Astrocyte (in vitro differentiated cells and primary cell): ENCODE results near the gene FLYWCH1. TPM values are rescaled to one million over a fixed set of nuclear protein-coding genes. Genes with fewer than 3 reads are reported as not detected.

ENCODE experiments used
- DNase-seq: peaks from one replicate; pipeline ENCODE4 v3.0.0-alpha.2; 2010; ENCODE audit warnings: low read depth
- FAIRE-seq: peaks from 2 replicates; lab custom pipeline; 2011; peaks lifted over from hg19 to GRCh38; lab: Jason Lieb, UNC
- H2AFZ ChIP-seq: 2 replicates; pipeline ENCODE4 v1.6.0; 2012; ENCODE audit warnings: low read depth, low read length, inconsistent platforms
- H3K27ac ChIP-seq: 2 replicates; pipeline ENCODE4 v1.5.1; 2011; ENCODE audit warnings: low read depth, low read length, inconsistent platforms
- H3K27me3 ChIP-seq: 2 replicates; pipeline ENCODE4 v1.6.0; 2011; ENCODE audit warnings: low read length, inconsistent platforms; ENCODE audit not compliant: insufficient read depth
- H3K36me3 ChIP-seq: 2 replicates; pipeline ENCODE4 v1.5.1; 2011; ENCODE audit warnings: low read length, inconsistent platforms; ENCODE audit not compliant: insufficient read depth
- H3K4me1 ChIP-seq: 2 replicates; pipeline ENCODE4 v1.5.1; 2011; ENCODE audit warnings: low read length, inconsistent platforms; ENCODE audit not compliant: insufficient read depth
- H3K4me2 ChIP-seq: 2 replicates; pipeline ENCODE4 v1.6.0; 2012; ENCODE audit warnings: low read length, inconsistent platforms
- H3K4me3 ChIP-seq: 2 replicates; pipeline ENCODE4 v1.5.1; 2011; ENCODE audit warnings: low read depth, mild to moderate bottlenecking, low read length, inconsistent platforms; ENCODE audit not compliant: insufficient read depth
- H3K79me2 ChIP-seq: 2 replicates; pipeline ENCODE4 v1.6.0; 2012; ENCODE audit warnings: mild to moderate bottlenecking, low read length, inconsistent platforms; ENCODE audit not compliant: insufficient read depth
- H3K9ac ChIP-seq: 2 replicates; pipeline ENCODE4 v1.6.0; 2012; ENCODE audit warnings: mild to moderate bottlenecking, low read length, inconsistent platforms
- H3K9me3 ChIP-seq: 2 replicates; pipeline ENCODE4 v1.5.1; 2012; ENCODE audit warnings: low read depth, mild to moderate bottlenecking, low read length, inconsistent platforms; ENCODE audit not compliant: insufficient read depth
- H4K20me1 ChIP-seq: 2 replicates; pipeline ENCODE4 v1.6.0; 2012; ENCODE audit warnings: low read length, inconsistent platforms; ENCODE audit not compliant: insufficient read depth
- H3K27ac Mint-ChIP-seq: one replicate; pipeline ENCODE4 v1.8.0; 2021; ENCODE audit warnings: mild to moderate bottlenecking, mixed read lengths; ENCODE audit not compliant: unreplicated experiment
- H3K27me3 Mint-ChIP-seq: one replicate; pipeline ENCODE4 v1.8.0; 2021; ENCODE audit warnings: low read depth, mixed read lengths; ENCODE audit not compliant: unreplicated experiment
- H3K36me3 Mint-ChIP-seq: one replicate; pipeline ENCODE4 v1.8.0; 2021; ENCODE audit warnings: low read depth, mixed read lengths; ENCODE audit not compliant: unreplicated experiment
- H3K4me1 Mint-ChIP-seq: one replicate; pipeline ENCODE4 v1.8.0; 2021; ENCODE audit warnings: low read depth, mixed read lengths; ENCODE audit not compliant: unreplicated experiment
- H3K4me3 Mint-ChIP-seq: one replicate; pipeline ENCODE4 v1.8.0; 2021; ENCODE audit warnings: mild to moderate bottlenecking, moderate library complexity, mixed read lengths; ENCODE audit not compliant: unreplicated experiment
- H3K9me3 Mint-ChIP-seq: one replicate; pipeline ENCODE4 v1.8.0; 2021; ENCODE audit warnings: mild to moderate bottlenecking, mixed read lengths; ENCODE audit not compliant: unreplicated experiment
- EZH2 ChIP-seq: IDR thresholded peaks from 2 replicates; pipeline ENCODE4 v1.6.1; 2012; ENCODE audit warnings: mild to moderate bottlenecking, low read length, inconsistent platforms; ENCODE audit not compliant: insufficient read depth
- total RNA-seq: library from RNA; stranded (reverse); gene quantifications from 2 replicates; pipeline ENCODE4 v1.2.1, GENCODE V29; 2021
- TF ChIP-seq, protein P1 (sequence below): IDR thresholded peaks from 2 replicates; pipeline ENCODE4 v1.5.1; 2011; ENCODE audit warnings: low read depth, mild to moderate bottlenecking, inconsistent platforms, low read length, moderate library complexity; ENCODE audit not compliant: insufficient read depth

FLYWCH1 gene
- total RNA-seq, 1 donor from 2014 or later = 58.9 TPM

DNA sequence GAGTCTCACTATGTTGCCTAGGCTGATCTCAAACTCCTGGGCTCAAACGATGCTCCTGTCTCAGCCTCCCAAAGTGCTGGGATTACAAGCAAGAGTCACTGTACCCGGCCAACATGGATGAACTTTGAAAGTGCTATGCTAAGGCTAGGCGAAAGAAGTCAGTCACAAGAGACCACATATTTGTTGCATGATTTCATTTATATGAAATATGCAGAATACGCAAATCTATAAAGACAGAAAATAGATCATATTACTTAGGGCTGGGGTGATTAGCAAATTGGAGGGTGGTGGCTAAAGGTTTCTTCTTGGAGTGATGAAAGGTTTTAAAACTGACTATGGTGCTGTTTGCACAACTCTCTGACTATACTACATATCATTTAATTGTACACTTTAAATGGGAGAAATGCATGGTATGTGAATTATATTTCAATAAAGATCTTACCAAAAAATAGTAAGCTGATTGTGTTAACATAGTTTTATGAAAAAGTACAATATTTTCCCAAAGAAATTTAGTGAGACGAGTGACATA lies 1.2 kb upstream of the FLYWCH1 start:
- H3K36me3 Mint-ChIP-seq = peaks cover 3% of the 10 kb centered on the region
- no peak for DNase-seq
- peaks cover 26% of the 10 kb centered on the region for H3K4me1 Mint-ChIP-seq
- H3K27me3 ChIP-seq = no peaks in the 10 kb centered on the region
- TF ChIP-seq, protein P1, sequence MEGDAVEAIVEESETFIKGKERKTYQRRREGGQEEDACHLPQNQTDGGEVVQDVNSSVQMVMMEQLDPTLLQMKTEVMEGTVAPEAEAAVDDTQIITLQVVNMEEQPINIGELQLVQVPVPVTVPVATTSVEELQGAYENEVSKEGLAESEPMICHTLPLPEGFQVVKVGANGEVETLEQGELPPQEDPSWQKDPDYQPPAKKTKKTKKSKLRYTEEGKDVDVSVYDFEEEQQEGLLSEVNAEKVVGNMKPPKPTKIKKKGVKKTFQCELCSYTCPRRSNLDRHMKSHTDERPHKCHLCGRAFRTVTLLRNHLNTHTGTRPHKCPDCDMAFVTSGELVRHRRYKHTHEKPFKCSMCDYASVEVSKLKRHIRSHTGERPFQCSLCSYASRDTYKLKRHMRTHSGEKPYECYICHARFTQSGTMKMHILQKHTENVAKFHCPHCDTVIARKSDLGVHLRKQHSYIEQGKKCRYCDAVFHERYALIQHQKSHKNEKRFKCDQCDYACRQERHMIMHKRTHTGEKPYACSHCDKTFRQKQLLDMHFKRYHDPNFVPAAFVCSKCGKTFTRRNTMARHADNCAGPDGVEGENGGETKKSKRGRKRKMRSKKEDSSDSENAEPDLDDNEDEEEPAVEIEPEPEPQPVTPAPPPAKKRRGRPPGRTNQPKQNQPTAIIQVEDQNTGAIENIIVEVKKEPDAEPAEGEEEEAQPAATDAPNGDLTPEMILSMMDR = no peak
- no peak for TF ChIP-seq EZH2
- H3K4me3 Mint-ChIP-seq = peak overlapping the region; percentile 87
- H3K4me2 ChIP-seq = no peak overlapping the region
- FAIRE-seq = no peak
- H3K9me3 ChIP-seq = no peaks in the 10 kb centered on the region
- H3K27ac ChIP-seq = no peak overlapping the region
- peak overlapping the region; percentile 26 for H2AFZ ChIP-seq
- peaks cover 4% of the 10 kb centered on the region for H3K36me3 ChIP-seq
- H3K27me3 Mint-ChIP-seq = no peaks in the 10 kb centered on the region
- H3K79me2 ChIP-seq = peaks cover 22% of the 10 kb centered on the region
- H3K9ac ChIP-seq = no peak overlapping the region
- peaks cover 26% of the 10 kb centered on the region for H3K4me1 ChIP-seq
- peaks cover 15% of the 10 kb centered on the region for H4K20me1 ChIP-seq
- no peak overlapping the region for H3K27ac Mint-ChIP-seq
- no peaks in the 10 kb centered on the region for H3K9me3 Mint-ChIP-seq
- H3K4me3 ChIP-seq = no peak overlapping the region

DNA sequence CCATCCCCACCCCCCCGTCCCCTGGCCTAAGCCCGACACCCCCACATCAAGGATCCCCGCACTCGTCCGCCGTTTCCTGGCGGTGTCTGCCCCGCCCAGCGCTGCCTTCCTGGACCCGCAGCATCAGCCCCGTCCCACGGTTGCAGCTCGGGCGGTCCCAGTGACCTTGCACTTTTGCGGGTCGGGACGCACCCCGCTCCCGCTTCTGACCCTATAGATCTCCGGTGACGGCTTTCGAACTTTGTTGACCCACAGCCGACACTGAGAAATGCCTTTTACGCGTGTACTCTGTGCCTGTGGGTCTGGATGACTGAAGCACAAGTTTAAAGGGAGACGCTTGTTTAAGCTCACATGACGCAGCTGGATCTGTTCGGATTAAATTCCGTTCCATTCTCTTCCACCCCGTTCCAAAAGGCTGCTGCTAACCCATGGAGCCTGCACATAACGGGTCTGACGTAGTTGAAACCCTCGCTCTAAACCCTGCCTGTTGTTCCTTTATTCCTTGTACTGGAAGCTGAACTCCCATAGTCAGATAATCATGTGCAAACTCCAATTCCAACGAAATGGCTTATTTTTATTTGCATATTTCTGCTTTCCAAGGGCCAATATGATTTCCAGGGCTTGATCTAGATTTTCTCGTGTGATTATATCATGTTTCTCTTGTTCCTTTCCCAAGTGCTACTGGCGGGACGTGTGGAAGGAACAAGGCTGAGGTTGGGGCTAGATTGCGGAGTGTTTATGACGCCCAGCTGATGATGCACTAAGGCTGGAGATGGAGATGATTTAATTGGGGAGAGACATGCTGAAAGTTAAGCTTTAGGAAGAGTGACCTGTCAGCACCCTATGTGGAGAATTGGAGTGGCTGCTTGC lies 834 bp downstream of the FLYWCH1 start:
- TF ChIP-seq EZH2 = no peak
- TF ChIP-seq, protein P1 = no peak
- peaks cover 22% of the 10 kb centered on the region for H3K79me2 ChIP-seq
- peak overlapping the region; percentile 89 for H3K27ac Mint-ChIP-seq
- H3K4me3 ChIP-seq = peak overlapping the region; percentile 93
- H4K20me1 ChIP-seq = peaks cover 15% of the 10 kb centered on the region
- FAIRE-seq = no peak
- no peaks in the 10 kb centered on the region for H3K9me3 ChIP-seq
- peak; percentile 72 for DNase-seq
- no peaks in the 10 kb centered on the region for H3K9me3 Mint-ChIP-seq
- peak overlapping the region; percentile 93 for H2AFZ ChIP-seq
- H3K27me3 ChIP-seq = no peaks in the 10 kb centered on the region
- H3K27me3 Mint-ChIP-seq = no peaks in the 10 kb centered on the region
- H3K4me2 ChIP-seq = peak overlapping the region; percentile 99
- H3K9ac ChIP-seq = peak overlapping the region; percentile 91
- H3K4me3 Mint-ChIP-seq = peak overlapping the region; percentile 95
- peaks cover 4% of the 10 kb centered on the region for H3K36me3 ChIP-seq
- peaks cover 2% of the 10 kb centered on the region for H3K36me3 Mint-ChIP-seq
- peak overlapping the region; percentile 35 for H3K27ac ChIP-seq
- H3K4me1 Mint-ChIP-seq = peaks cover 21% of the 10 kb centered on the region
- peaks cover 21% of the 10 kb centered on the region for H3K4me1 ChIP-seq

DNA sequence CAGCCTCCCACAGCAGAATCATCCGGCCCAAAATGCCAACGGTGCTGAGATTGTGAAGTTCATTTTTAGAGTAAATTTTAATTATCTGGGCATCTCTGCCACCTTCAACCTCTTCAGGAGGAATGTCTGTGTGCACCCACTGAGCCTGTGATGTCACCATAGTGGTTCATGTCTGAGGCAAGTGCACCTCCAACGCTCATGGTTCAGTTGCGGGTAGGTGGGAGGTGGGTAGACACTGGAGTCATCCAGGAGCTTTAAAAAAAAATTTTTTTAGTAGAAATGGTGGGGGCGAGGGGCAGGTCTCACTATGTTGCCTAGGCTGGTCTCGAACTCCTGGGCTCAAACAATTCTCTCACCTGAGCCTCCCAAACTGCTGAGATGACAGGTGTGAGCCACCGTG lies 1.9 kb downstream of the FLYWCH1 start:
- Mint-ChIP-seq H3K27me3 (no peaks in the 10 kb centered on the region), H3K9me3 (no peaks in the 10 kb centered on the region), H3K27ac (no peak overlapping the region), H3K36me3 (peaks cover 2% of the 10 kb centered on the region), H3K4me1 (peaks cover 21% of the 10 kb centered on the region), H3K4me3 (peak overlapping the region; percentile 95)
- H3K4me1 ChIP-seq = peaks cover 21% of the 10 kb centered on the region
- peak overlapping the region; percentile 99 for H3K4me2 ChIP-seq
- peaks cover 15% of the 10 kb centered on the region for H4K20me1 ChIP-seq
- DNase-seq = no peak
- no peak overlapping the region for H3K27ac ChIP-seq
- H3K9ac ChIP-seq = peak overlapping the region; percentile 91
- no peak overlapping the region for H2AFZ ChIP-seq
- no peak for TF ChIP-seq EZH2
- TF ChIP-seq, protein P1 = no peak
- no peak overlapping the region for H3K4me3 ChIP-seq
- peaks cover 4% of the 10 kb centered on the region for H3K36me3 ChIP-seq
- no peaks in the 10 kb centered on the region for H3K9me3 ChIP-seq
- no peak for FAIRE-seq
- H3K79me2 ChIP-seq = peaks cover 22% of the 10 kb centered on the region
- H3K27me3 ChIP-seq = no peaks in the 10 kb centered on the region
